ENCODE measurements around the gene SF3B5.
"Not testable (repeated sequence)": the region's sequence is repeated elsewhere in the genome, so short reads cannot be mapped to it uniquely, and the experiment has no call there.

DNA sequence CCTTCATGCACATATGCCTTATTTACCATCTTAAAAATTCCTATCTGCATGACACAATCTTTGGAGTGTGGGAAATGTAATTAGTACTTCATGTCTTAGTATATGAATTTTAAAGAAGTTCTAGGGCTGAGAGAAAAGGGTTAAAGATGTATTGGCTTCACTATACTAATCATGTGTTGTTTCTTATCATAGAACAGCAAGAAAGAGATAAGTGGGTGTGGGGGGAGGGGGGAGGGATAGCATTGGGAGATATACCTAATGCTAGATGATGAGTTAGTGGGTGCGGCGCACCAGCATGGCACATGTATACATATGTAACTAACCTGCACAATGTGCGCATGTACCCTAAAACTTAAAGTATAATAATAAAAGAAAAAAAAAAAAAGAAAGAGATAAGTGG is 13.0 kb downstream of the SF3B5 start:
- TF ChIP-seq POLR2A (IDR thresholded peaks at IDR 0.05) = not testable (repeated sequence)
- TF ChIP-seq, protein P1, sequence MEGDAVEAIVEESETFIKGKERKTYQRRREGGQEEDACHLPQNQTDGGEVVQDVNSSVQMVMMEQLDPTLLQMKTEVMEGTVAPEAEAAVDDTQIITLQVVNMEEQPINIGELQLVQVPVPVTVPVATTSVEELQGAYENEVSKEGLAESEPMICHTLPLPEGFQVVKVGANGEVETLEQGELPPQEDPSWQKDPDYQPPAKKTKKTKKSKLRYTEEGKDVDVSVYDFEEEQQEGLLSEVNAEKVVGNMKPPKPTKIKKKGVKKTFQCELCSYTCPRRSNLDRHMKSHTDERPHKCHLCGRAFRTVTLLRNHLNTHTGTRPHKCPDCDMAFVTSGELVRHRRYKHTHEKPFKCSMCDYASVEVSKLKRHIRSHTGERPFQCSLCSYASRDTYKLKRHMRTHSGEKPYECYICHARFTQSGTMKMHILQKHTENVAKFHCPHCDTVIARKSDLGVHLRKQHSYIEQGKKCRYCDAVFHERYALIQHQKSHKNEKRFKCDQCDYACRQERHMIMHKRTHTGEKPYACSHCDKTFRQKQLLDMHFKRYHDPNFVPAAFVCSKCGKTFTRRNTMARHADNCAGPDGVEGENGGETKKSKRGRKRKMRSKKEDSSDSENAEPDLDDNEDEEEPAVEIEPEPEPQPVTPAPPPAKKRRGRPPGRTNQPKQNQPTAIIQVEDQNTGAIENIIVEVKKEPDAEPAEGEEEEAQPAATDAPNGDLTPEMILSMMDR (IDR thresholded peaks at IDR 0.05) = not testable (repeated sequence)
